NCI-H1092 treated with DMSO at 0.1 percent for 48 hours (cell line): ENCODE measurements around the gene TMEM121B.
A peak's percentile ranks its signal among the peaks of the same experiment; 100 is the strongest.
"Not testable (repeated sequence)": the region's sequence is repeated elsewhere in the genome, so short reads cannot be mapped to it uniquely, and the experiment has no call there.

Experiments used
- DNase-seq: peaks from one replicate; lab custom pipeline; 2025; lab: John Stamatoyannopoulos, UW

The TMEM121B gene

DNA sequence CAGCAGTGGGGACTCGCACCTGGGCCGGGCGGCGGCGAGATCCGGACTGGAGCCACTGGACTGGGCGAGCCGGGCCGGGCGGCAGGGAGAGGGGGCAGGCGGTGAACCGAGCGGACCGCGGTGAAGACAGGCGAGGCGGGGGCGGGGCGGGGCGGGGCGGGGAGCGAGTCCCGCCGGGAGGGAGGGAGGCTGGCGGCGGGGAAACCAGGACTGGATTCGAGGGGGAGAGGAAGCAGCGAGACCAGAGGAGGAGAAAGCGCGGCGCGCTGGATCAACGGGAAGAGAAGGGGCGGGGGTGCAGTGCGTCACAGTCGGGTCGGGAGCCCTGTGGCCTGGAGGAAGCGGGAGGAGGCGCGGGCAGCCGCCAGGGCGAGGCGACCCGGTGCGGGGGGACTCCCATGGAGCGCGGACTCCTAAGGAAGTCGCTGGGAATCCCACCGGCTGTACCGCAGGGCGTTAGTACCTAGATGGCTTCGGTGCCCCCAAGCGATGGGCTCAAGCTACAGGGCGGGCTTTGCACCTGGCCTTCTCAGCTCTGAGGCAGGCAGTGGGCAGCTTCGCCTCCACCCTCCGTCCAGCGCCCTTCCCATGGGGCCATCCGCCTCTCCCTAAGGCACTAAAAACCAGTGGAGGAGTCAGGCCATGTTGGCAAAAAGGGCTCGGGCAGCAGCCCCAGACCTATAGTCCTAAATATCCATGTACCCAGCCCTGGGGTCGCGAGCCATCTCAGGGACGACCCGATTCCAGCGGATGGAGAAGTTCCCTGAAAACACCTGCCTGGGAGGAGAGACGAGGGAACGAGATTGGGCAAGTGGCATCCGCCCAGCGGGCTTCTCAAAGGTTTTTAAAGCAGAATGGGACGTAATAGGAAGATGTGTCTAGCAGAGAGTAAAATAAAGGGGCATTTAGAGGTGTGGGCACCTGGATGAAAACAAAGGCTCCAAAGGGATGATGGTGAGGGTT lies at the start of gene TMEM121B:
Gene TMEM121B (minus strand): TSS at position 128 of the 963 bp plus-strand sequence. CDS start 233 bp downstream, outside the sequence.
- peak; percentile 94 for DNase-seq

DNA sequence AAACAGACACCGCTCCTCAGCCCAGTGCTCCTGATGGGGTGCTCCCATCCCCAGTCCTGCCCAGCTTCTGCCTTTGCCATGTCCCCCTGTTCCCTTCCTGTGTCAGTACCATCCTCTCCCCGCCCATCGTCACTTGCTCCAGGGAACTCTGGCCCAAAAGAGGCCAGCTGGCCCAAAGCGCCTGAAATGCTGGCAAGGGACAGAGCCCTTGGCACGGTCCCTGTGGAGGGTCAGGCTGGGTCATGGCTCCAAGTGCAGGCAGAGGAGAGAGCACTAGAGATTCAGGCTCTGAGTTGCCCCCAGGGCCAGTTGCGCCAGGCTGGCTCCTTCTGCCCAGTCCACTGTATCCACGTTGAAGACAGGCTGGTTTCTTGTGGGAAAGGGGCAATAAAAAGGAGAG lies 46.3 kb upstream of the TMEM121B start:
- no peak for DNase-seq

DNA sequence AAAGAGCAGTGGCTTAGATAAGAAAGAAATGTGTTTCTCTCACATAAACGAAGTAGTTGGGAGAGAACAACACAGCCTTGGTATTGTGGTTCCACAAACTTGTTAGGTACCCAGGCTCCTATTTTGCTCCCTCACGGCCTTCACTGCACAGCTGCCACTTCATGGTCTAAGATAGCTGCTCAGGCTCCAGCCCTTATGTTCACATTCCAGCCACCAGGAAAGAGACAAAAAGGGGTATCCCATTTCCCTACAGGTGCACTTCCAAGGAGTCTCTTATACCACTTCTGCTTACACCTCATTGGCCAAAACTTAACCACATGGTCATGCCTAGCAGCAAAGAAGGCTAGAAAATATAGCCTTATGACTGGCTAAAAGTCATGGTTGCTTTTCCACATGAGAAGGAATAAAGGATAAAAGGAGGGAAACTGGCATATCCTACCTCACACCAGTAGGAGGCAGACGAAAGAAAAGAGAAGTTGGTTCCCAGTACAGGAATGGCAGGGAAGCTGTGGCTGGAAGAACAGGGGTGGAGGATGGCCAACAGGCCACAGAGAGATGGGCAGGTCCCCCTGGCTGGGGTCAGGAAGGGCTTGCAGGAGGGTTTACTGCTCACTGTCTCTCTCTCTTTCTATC lies 43.3 kb upstream of the TMEM121B start:
- no peak for DNase-seq

DNA sequence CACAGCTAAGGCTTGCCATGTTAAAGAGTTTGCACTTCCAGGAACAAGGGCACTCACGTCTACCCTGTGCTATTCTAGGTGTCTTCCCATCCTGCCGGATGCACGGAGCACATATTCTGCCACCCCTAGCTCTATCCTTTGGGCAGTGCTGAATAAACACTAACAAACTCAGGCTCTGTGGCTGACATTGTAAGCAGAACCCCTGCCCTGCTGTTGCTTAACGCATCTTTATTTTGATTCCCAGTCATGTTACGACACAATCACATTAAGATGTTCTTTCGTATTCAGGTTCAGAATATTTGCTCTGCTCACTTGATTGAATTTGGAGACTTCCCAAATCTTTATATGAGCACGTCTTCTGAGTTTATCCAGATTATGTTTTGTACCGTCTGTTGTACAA lies 41.6 kb upstream of the TMEM121B start:
- DNase-seq = no peak

DNA sequence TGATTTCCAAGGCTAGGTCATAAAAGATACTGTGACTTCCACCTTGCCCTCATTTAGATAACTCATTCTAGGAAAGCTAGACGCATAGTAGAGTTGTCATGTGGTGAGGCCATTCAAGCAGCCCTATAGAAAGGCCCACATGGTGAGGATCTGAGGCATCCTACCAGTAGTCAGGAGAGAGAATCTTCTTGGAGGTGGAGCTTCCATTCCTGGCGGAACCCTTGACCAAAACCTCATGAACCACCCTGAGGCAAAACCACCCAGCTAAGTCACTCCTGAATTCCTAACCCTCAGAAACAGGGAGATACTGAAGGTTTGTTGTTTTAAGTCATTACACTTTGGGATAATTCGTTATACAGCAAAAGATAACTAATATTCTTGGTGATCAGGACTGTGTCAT lies 40.8 kb upstream of the TMEM121B start:
- DNase-seq = no peak

DNA sequence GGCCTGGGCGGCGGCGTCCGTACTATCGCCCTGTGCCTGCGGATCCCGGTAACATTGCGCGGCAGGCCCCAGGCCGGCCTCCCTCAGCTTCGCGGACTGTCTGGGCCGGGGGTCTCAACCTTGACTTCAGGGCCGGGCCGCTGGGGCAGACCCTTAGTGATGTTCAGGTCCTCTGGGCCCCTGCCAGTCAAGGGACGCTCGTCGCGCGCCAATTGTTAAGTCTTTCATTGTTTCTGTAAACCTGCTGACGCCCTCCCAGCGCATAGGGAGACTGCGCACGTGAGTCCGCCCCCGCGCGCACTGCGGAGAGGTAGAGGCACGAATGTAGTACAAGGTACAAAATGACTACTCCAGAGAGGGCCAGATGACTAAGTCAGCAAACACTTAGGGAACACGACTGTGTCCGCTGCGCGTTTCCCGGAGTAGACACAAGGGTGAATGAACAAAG lies 38.4 kb upstream of the TMEM121B start:
- DNase-seq = peak; percentile 64

DNA sequence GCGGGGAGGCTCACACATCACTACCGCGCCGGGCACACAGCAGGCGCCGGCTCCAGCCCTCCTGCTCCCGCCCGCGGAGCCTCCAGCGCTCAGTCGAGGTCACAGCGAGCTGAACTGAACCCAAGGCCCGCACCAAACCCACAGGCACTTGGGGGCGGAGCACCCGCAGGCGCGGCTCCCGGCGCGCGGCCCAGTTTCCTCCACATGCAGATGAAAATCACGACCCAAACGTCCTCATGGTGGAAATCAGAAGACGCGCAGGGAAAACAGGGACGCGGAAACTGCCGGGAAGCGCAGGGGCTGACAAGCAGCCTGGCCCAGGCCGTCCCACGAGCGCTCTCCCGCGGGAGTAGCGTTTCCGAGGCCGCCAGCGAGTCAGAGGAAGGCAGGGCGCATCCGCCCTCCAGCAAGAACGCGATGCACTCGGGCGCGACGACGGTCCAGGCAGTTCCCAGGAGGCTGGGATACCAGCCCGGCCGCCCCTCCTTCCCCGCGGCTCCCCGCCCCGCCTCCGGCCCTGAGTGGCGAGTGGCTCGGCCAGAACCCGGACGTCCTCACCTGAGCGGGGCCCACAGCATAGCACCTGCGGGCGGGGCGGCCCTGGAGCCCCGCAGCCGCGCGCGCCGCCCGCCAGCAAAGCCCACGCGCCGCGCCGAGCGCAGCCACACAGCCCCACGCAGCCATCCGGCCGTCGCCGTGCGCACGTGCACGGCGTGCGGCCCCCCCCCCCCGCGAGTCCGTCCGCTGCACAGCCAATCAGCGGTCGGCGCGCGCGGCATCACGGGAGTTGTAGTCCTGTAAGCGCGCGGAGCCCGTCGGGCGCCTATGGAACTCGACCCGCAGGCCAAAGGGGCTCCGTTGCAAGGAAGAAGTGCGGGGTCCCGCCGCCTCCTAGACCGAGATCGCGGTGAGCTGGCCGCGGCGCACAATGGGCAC lies 37.7 kb upstream of the TMEM121B start, which contains the start of gene HDHD5:
Gene HDHD5 (minus strand): TSS at position 710 of the 936 bp plus-strand sequence. CDS start 26 bp downstream, at position 684.
- peak; percentile 86 for DNase-seq

DNA sequence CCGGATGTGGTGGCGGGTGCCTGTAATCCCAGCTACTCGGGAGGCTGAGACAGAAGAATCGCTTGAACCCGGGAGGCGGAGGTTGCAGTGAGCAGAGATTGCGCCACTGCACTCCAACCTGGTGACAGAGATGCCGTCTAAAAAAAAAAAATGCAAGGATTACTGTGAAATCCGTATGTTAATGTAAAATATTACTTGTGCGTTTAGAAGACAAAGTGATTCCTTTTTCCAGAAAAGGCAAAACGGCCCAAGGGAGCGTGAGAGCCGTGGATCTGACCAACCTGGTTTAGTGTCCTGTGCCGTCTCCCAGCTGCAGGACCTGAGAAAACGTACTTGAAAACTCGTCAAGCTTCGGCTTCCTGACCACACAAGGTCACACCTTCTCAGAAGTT lies 37.0 kb upstream of the TMEM121B start:
- DNase-seq = no peak

DNA sequence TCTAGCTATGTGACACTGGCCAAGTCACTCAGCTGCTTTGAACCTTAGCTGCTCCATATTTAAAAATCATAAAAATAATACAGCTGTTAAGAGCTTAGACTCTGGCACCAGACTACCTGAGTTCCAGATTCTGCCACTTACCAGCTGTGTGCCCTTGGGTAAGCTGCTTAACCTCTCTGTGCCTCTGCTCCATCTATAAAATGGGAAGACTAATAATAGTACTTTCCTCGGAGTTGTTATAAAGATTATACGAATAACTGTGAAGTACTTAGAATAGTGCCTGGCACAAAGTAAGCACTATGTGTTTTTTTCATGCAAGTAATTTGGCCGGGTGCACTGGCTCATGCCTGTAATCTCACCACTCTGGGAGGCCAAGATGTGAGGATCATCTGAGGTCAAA lies 36.6 kb upstream of the TMEM121B start:
- no peak for DNase-seq

DNA sequence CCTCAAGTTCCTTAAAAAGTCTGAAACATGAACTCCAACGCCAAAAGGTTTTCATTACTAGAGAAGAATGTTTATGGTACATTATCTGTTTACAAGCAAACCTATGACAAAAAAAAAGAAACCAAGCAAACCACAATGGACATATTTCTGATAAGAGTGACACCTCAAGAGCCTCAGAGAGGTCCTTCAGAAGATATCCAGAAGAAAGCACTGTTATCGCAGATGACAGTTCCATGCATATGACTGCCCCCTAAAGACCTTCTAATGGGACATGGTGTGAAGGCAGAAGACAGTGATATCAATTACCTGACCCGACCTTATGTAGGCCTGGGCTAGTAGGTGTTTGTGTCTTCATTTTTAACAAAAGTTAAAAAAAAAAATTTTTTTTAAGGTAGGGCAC lies 34.8 kb upstream of the TMEM121B start:
- DNase-seq = no peak

DNA sequence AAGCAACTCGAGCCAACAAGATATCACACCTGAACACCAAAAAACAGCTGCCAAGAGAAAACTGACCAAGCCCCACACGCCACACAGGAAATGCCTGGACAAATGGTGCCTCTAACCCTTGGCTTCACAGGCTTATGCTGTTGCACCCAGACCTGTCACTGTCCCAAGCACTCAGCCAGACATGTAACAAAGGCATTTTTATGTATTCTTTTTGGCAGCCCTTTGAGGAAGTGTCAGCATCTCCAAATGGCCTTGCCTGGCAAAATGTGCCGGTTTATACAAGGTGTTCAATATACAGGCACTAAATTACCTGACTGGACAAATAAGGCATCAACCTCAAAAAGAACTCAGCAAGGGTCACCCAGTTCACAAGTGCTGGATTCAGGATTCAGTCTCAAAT lies 31.8 kb upstream of the TMEM121B start:
- DNase-seq = no peak

DNA sequence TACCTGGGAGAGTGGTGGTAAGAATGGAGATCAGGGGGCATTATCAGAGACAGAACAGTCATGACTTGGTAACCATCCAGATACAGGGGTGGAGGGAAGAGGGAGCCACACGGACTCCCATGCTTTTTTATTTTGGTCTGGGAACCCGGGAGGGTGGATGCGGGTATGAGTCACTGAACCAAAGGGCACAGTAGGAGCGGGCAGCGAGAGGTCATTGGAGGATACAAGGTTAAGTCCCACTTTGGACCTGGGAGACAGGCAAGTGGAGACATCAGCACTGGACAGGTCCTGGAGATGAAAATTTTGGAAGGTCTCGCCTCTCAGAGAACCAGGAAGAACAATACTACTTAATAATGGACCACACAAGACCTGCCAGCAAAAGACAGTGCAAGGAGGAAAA lies 31.2 kb upstream of the TMEM121B start:
- DNase-seq = no peak

DNA sequence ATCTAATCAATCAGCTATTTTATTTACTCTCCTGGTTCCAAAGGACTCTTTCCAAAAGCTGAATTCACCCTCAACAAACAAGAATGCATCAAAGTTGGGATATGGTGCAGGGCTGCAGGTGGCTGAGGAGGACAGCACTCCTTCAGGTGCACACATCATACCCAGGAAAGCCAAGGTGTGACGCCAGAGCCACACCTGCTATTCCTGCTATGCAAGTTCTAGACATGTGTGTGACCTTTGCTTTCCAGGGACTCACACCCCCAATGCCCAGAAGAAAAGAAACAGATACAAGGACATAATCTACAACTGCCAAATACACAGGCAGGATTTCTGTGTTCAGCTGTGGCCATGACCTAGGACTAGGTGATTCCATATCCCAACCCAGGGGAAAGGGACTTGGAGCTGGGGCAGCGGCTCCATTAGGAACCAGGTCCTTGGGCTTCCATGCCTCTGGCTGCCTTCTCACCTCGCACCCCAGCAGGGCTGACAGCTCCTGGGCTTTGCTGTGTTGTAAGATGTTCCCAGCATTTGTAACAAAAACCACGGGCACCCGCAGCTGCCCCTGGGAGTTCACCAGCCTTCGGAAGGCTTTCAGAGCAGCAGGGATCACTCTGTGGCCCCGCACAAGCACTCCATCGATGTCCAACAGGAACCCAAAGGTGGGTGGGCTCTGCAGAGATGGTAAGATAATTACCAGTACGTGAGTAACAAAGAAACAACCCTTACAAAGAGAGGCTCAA lies 28.1 kb upstream of the TMEM121B start:
- DNase-seq = no peak

DNA sequence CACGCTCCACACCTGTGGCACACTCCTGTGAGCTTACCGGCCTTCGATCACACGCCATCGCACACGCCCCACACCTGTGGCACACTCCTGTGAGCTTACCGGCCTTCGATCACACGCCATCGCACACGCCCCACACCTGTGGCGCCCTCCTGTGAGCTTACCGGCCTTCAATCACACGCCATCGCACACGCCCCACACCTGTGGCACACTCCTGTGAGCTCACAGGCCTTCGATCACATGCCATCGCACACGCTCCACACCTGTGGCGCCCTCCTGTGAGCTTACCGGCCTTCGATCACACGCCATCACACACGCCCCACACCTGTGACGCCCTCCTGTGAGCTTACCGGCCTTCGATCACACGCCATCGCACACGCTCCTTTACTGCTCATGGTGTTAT lies 26.3 kb upstream of the TMEM121B start:
- not testable (repeated sequence) for DNase-seq

DNA sequence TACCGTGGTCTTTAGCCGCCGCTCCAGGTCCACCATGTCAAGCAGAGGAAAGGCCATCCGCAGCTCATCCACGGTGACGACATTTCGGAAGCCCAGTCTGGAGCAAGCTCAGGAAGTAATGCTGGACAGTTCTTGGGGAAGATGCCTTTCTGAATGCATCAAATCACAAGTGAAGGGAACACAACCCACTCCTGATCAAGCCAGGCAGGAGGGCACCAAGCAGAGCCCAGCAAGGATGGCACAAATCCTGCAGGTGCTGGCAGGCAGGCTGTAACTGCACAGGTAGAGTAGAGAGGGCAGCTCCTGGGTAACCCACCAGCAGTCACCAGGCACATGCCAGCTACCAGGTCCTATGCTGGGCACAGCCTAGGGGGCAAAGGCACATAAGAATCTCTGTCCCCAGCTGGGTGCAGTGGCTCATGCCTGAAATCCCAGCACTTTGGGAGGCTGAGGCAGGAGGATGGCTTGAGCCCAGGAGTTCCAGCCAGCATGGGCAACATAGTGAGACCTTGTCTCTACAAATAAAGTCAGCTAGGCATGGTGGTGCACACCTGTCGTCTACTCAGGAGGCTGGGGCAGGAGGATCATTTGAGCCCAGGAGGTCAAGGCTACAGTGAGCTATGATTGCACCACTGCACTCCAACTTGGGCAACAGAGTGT lies 24.0 kb upstream of the TMEM121B start:
- no peak for DNase-seq

DNA sequence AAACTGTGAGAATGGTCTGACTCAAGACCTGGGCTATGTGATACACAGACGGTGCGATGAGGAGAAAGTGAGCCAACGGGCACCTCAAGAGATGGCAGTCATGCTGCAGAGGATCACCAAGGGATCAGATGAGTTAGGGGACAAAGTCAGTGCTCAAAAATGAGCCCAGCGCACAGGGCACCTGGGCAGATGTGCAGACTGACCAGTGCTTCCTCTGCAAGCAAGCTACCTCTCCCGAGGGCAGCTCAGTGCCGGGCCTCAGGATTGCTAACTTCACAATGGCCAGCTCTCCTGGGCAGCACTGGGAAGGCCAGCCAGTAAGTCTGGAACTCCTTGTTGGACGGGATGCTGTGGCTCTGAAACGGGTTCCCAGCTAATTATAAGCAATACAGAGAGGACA lies 22.7 kb upstream of the TMEM121B start:
- DNase-seq = no peak

DNA sequence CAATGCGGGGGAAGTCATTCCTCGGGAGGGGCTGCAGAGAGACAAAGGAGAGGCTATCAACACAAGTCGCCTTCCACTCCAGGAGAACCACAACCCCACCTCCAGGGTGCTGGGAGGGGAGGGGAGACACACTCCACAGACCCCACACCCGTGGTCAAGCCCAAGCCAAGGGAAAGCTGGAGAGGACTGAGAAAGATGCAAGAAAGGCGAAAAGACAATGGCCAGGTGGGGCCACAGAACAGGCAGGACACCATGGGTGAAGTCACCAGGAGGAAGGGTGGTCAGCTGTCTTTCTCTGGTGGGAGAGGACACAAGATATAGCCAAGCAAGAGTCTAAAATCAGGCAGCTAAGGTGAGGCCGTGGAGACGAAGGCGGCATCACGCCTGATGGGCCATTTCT lies 21.9 kb upstream of the TMEM121B start:
- DNase-seq = no peak

DNA sequence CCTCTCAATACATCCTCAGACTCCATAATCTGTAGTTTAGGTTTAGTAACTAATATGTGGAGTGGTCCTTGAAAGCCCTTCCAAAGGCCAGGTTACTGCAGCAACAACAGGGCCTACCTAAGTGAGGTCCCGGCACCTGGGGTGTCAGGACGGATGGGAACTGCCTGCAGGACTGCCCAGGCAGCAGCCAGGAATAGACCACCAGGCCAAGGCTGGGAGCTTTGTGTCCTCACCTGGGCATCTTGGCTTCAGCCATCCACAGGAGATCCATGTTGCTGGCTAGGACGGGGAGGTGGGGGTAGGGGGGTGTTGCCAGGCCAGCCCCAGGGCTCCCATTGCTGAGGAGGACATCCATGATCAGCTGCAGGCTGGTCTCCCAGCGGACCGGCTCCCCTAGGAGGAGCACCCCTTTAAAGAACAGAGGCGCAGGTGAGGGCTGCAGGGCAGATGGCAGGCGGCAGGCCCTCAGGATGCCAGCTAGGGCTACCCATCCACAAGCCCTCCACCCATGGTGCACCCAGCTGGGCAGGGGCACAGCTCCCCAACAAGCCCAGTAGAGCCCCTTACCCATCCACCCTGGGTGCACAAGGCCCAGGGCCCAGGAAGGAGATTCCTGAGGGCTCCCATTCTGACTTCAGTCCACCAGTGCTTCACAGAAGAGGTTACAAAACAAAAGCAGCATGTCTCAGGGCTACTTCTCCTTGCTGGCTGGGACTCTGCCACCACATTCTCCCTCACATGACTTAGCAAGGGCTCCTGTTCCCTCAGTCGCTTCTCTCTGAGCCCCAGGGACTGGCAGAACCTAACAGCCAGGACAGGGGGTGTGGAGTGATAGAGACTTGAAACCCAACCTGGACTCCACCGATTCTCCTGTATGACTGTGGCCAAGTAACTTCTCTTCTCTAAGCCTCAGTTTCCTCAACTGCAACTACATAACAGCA lies 19.9 kb upstream of the TMEM121B start:
- DNase-seq = no peak

DNA sequence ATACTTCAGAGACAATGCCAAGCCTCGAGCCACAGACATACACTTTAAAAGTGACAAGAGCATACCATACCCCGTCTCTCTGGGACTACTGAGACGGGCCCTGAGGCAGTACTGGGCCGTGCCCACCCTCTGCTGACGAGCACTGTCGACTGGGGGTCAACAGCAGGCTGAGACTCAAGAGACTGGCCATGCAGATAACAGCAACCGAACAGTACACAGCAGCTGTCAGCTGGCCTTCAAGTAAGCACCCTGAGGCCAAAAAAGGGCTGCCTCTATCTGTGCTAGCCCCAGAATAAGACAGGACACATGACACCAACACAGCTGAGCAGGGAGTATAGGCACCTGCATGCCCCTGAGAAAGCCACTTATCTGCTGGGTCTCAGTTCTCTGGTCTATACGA lies 18.9 kb upstream of the TMEM121B start:
- DNase-seq = no peak

DNA sequence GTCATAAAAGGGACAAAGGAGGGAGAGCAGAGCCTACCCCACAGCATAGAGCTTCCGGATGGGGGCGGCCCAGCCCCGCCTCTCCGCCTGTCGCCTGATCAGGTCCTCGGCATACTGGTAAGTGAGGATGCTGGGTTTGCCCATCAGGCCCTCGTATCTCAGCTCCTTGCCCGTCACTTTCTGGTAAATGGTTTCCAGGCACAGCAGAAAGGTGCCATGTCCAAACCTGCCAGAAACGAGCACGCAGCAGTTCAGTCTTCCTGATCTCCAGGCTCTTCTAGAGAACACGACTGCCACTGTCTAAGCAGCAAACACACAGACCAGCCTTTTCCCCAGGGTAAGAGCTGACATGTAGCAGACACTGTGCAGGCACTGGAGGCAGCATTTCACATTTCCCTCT lies 17.4 kb upstream of the TMEM121B start:
- no peak for DNase-seq
